Transverse colon (tissue), 4 donors: Measurements from ENCODE around the gene NCKIPSD. TPM values are rescaled to one million over a fixed set of nuclear protein-coding genes. Genes with fewer than 3 reads are reported as not detected.
A peak's percentile ranks its signal among the peaks of the same experiment; 100 is the strongest.
"Not testable (repeated sequence)": the region's sequence is repeated elsewhere in the genome, so short reads cannot be mapped to it uniquely, and the experiment has no call there.

Experiments
- DNase-seq: peaks from one replicate; pipeline ENCODE4 v3.0.0-alpha.2; 2019
- H3K27ac ChIP-seq, 4 donors: fragments of 200-600 bp; sonication (generic); 2 replicates each; pipeline ENCODE4 v1.5.1; 2016 to 2018; ENCODE audit warnings: inconsistent platforms in 4 of 4
- H3K27me3 ChIP-seq: fragments of 200-600 bp; sonication (generic); 2 replicates; pipeline ENCODE4 v1.5.1; 2017; ENCODE audit warnings: inconsistent platforms
- H3K36me3 ChIP-seq, 4 donors: fragments of 200-600 bp; sonication (generic); 2 replicates each; pipeline ENCODE4 v1.5.1; 2017 to 2019; ENCODE audit warnings: inconsistent platforms in 4 of 4
- H3K4me1 ChIP-seq, 4 donors: fragments of 200-600 bp; sonication (generic); 2 replicates each; pipeline ENCODE4 v1.5.1; 2017 to 2020; ENCODE audit warnings: inconsistent platforms in 4 of 4
- H3K4me3 ChIP-seq, 4 donors: fragments of 200-600 bp; sonication (generic); 1 replicate in 1 of 4; 2 replicates in 3 of 4; pipeline versions ENCODE4 v1.5.1 to v1.6.1; 2017 to 2019; ENCODE audit warnings: inconsistent platforms in 4 of 4
- H3K9me3 ChIP-seq, 2 donors: fragments of 200-600 bp; sonication (generic); 2 replicates each; pipeline ENCODE4 v1.5.1; 2017 to 2019; ENCODE audit warnings: inconsistent platforms in 2 of 2
- CTCF ChIP-seq, 5 experiments: fragments of 200-600 bp in 3 of 5; fragments of 450-650 bp in 2 of 5; sonication (generic) in 3 of 5; IDR thresholded peaks; 1 replicate in 2 of 5; 2 replicates in 3 of 5; pipeline ENCODE4 v1.5.1; 2016 to 2017; ENCODE audit warnings: antibody characterized with exemption in 5 of 5, inconsistent platforms in 3 of 5, mild to moderate bottlenecking in 2 of 5, moderate library complexity in 1 of 5
- EP300 ChIP-seq: sonication (generic); formaldehyde crosslinking; IDR thresholded peaks from one replicate; pipeline ENCODE4 v1.6.1; 2017; ENCODE audit warnings: antibody characterized with exemption, low read depth
- POLR2A ChIP-seq: fragments of 450-650 bp; IDR thresholded peaks from one replicate; pipeline ENCODE4 v1.6.1; 2016; ENCODE audit warnings: antibody characterized with exemption, mild to moderate bottlenecking, moderate library complexity
- POLR2AphosphoS5 ChIP-seq, 3 donors: sonication (generic); formaldehyde crosslinking; IDR thresholded peaks; one replicate each; pipeline ENCODE4 v1.6.1; 2016; ENCODE audit warnings: antibody characterized with exemption in 3 of 3
- WGBS, 2 donors: methylation state at CpG; one replicate each; pipeline ENCODE4 v1.1.5; 2018; ENCODE audit warnings: low coverage in 1 of 2; 5-methylcytosine and 5-hydroxymethylcytosine counted together
- in situ Hi-C, 4 donors: fragments of 200-750 bp; cut with MboI; loops; one replicate each; pipeline versions ENCODE4 v1.15.0 to v1.15.1; 2017; ENCODE audit warnings: low sequenced_read_pairs in 3 of 4, low pct_ligation_motif_present in 1 of 4, low pct_unique_long_range_greater_than_20kb in 1 of 4
- intact Hi-C: fragments of 100-400 bp; cut with DNase I; formaldehyde crosslinking; loops from one replicate; pipeline ENCODE4 v1.15.1; 2023; ENCODE audit warnings: low total_unique reads
- total RNA-seq, 4 donors: library from RNA; depleted of rRNA; stranded (reverse); fragments of >200 nt; gene quantifications; one replicate each; pipeline ENCODE4 v1.1.0, GENCODE V29; 2016

The NCKIPSD gene
- total RNA-seq, 4 donors from 2014 or later: 42.3 to 74.6 (median 49.2) TPM

DNA sequence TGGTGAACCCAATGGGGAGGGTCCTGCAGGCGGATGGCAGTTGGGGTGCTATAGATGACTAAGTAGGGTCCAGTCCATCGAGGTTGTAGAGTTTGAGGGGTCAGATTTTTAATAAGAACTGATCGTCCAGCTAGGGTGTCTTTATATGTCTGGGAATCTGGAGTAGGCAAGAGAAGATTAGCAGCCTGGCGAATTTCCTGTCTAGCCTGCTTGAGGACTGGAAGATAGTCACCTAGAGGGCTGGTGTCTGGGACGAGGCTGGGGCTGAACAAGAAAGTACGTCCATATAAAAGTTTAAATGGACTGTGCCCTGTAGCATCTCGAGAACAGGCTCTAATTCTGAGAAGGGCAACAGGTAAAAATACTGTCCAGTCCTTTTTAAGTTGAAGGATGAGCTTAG, 38.0 kb upstream of the NCKIPSD start:
- intact Hi-C loops (no loop called here), in situ Hi-C loops (no loop called here)
- H3K36me3 ChIP-seq: no peaks in the 10 kb centered on the region
- peak overlapping the region; percentile 78 to 81 (median 78) for H3K27ac ChIP-seq
- H3K4me3 ChIP-seq: no peak overlapping the region
- DNase-seq: no peak
- WGBS, 2 donors: 52 to 77% methylated on average over 3 to 7 of the region's 7 CpGs
- no peaks in the 10 kb centered on the region for H3K27me3 ChIP-seq
- TF ChIP-seq CTCF (IDR thresholded peaks at IDR 0.05) (no peak), EP300 (no peak), POLR2A (no peak), POLR2AphosphoS5 (IDR thresholded peaks at IDR 0.05) (no peak)
- no peaks in the 10 kb centered on the region for H3K9me3 ChIP-seq
- H3K4me1 ChIP-seq: peaks cover 6 to 79% (median 37%) of the 10 kb centered on the region in 4 donors

GRCh38 chr3:48723293-48723692, 37.6 kb upstream of the NCKIPSD start:
- H3K9me3 ChIP-seq, intact Hi-C loops, DNase-seq, H3K27me3 ChIP-seq, H3K4me3 ChIP-seq, H3K36me3 ChIP-seq, in situ Hi-C loops: not testable (repeated sequence)
- TF ChIP-seq POLR2AphosphoS5 (IDR thresholded peaks at IDR 0.05) (peak in 1 of 3 donors; percentile 32), EP300 (peak; percentile 49)
- Histone ChIP-seq H3K4me1 (peaks cover 6 to 75% (median 37%) of the 10 kb centered on the region in 4 donors), H3K27ac (peak overlapping the region; percentile 78 to 81 (median 78))
- 41 to 73% methylated on average over 2 to 3 of the region's 3 CpGs for WGBS, 2 donors

DNA sequence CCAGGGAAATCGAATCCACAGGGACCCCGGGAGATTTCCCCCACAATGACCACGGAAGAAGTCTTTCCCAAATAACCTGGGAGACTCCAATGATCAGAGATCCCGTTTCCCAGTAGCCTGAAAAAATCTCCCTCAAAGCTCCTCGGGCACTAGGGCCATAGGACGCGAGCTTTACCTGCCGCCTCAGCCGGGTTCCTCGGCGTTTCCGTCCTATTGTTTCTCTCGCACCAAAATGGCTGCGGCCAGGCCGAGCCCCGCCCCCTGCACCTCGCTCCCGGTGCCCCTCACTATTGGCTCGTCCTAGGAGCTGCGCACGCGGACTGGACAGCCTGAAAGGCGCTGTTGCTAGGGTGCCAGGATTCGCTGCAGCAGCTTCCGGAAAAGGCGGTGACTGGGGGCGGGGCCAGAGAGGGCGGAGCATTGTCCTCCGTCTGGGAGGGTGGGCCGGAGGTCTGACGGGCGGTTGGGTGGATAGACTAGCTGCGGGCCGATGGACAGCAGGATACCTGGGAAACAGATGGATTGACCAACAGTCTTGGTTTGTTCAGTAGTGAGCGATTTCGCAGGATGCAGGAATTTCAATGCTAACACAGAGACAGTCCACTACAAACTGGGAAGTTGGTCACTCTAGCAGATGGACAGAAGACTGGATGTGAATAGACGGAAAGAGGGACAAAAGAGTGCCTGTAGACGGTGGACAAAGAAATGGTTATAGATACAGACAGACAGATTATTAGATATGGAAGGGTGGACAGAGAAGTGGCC, 31.4 kb upstream of the NCKIPSD start, which contains the start of gene IP6K2:
Gene IP6K2, minus strand, starts transcription at position 240 of the 765 bp plus-strand sequence. CDS start 21,930 bp downstream, outside the sequence.
- peak within 1 kb of the TSS; percentile 91 to 93 (median 92) for H3K27ac ChIP-seq
- in situ Hi-C loops (no loop called here), intact Hi-C loops (no loop called here)
- H3K9me3 ChIP-seq: no peaks in the 10 kb centered on the region
- H3K27me3 ChIP-seq: no peaks in the 10 kb centered on the region
- H3K4me3 ChIP-seq: peak within 1 kb of the TSS; percentile 81 to 97 (median 90)
- TF ChIP-seq POLR2AphosphoS5 (IDR thresholded peaks at IDR 0.05) (peak; percentile 82 to 91 (median 91)), CTCF (IDR thresholded peaks at IDR 0.05) (no peak), POLR2A (peak; percentile 91), EP300 (no peak)
- H3K36me3 ChIP-seq: peaks cover 0 to 7% (median 2%) of the 10 kb centered on the region in 4 donors
- H3K4me1 ChIP-seq: peaks cover 12 to 75% (median 55%) of the 10 kb centered on the region in 4 donors
- DNase-seq: peak; percentile 99
- 2 to 28% methylated on average over 3 to 38 of the region's 38 CpGs for WGBS, 2 donors

DNA sequence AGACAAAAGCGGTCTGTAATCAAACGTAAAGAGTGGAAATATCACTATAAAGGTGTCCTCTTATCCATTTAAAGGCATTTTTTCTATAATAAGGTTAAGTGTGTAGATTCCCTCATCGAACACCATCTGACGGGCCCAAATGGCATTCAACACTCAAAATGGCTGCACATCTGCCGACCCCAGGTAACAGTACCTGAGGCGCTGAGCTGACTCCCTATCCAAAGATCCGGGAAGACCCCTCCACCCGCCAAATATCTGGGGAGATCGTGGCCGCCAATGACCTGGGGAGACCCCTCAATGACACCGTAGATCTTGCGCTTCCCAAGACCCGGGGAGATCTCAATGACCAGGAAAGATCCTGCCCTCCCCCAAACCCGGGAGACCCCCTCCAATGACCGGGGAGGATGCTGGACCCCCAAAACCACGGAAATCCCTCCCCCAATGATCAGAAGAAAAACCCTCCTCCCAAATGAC, 30.8 kb upstream of the NCKIPSD start:
- DNase-seq: peak; percentile 35
- intact Hi-C loops (no loop called here), in situ Hi-C loops (no loop called here)
- Histone ChIP-seq H3K27me3 (no peaks in the 10 kb centered on the region), H3K27ac (peak overlapping the region; percentile 91 to 93 (median 92)), H3K4me1 (peaks cover 12 to 75% (median 55%) of the 10 kb centered on the region in 4 donors), H3K4me3 (peak overlapping the region; percentile 81 to 97 (median 90)), H3K9me3 (no peaks in the 10 kb centered on the region), H3K36me3 (peaks cover 0 to 7% (median 2%) of the 10 kb centered on the region in 4 donors)
- no peak for TF ChIP-seq POLR2AphosphoS5 (IDR thresholded peaks at IDR 0.05)
- WGBS, 2 donors: 0 to 1% methylated on average over 2 to 13 of the region's 16 CpGs

DNA sequence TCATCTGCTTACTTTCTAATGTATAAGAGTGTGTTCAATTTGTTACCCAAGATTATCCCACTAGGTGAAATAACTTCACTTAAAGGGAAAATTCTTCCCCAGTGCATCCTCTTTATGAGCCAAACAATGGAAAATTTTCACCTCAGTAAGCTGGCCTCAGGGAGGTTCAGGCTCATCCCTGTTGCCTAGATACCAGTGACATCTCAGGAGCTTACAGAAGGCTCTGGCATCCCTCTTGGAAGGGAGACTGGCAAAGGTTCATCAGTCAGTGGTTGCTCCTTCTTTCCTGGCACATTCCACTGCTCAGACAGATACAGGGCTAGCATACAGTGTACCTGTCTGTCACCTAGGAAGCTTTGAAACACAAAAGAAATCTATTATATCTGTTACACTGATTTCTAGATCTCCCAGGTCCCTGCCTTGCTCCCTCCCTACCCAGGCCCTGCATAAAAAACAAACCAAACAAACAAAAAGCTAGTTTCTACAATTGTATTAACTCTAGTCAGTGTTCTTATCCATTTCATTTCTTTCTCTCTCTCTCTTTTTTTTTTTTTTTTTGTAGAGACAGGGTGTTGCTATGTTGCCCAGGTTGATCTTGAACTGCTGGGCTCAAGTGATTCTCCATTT, 29.6 kb upstream of the NCKIPSD start:
- TF ChIP-seq CTCF (IDR thresholded peaks at IDR 0.05) (no peak), EP300 (no peak), POLR2A (no peak), POLR2AphosphoS5 (IDR thresholded peaks at IDR 0.05) (no peak)
- in situ Hi-C loops: no loop called here
- H3K9me3 ChIP-seq: no peaks in the 10 kb centered on the region
- peaks cover 0 to 12% (median 3%) of the 10 kb centered on the region in 4 donors for H3K36me3 ChIP-seq
- intact Hi-C loops: no loop called here
- H3K4me3 ChIP-seq: peak overlapping the region in 2 of 4 donors; percentile 81 to 82
- peak overlapping the region; percentile 40 to 93 (median 92) for H3K27ac ChIP-seq
- peaks cover 12 to 75% (median 50%) of the 10 kb centered on the region in 4 donors for H3K4me1 ChIP-seq
- H3K27me3 ChIP-seq: no peaks in the 10 kb centered on the region
- DNase-seq: no peak
